GM23338 (cell line): Measurements from ENCODE around the gene GAPDHS. TPM values are rescaled to one million over a fixed set of nuclear protein-coding genes. Genes with fewer than 3 reads are reported as not detected.

Source experiments
- ATAC-seq: fragments of 200-7000 bp; cut with Tn5 transposase; 3 replicates; pipeline ENCODE4 v1.9.1; 2020
- DNase-seq: peaks from one replicate; pipeline ENCODE4 v3.0.0-alpha.2; 2015; ENCODE audit warnings: low spot score
- H2AFZ ChIP-seq: fragments of 200-600 bp; sonication (generic); 2 replicates; pipeline ENCODE4 v1.8.0; 2016; ENCODE audit warnings: antibody characterized with exemption, mild to moderate bottlenecking, moderate library complexity
- H3F3A ChIP-seq: fragments of 200-600 bp; sonication (generic); replicated peaks from 2 replicates; pipeline ENCODE4 v1.8.0; 2017; ENCODE audit warnings: antibody characterized with exemption, mixed run types, low read depth
- H3K27ac ChIP-seq: fragments of 200-600 bp; sonication (generic); 2 replicates; pipeline ENCODE4 v1.6.1; 2016; ENCODE audit warnings: low read depth
- H3K27me3 ChIP-seq: fragments of 200-600 bp; sonication (generic); 2 replicates; pipeline ENCODE4 v1.8.0; 2016; ENCODE audit warnings: mild to moderate bottlenecking, mixed run types, moderate library complexity; ENCODE audit not compliant: insufficient read depth
- H3K36me3 ChIP-seq: fragments of 200-600 bp; sonication (generic); 2 replicates; pipeline ENCODE4 v1.8.0; 2016; ENCODE audit warnings: mild to moderate bottlenecking; ENCODE audit not compliant: insufficient read depth
- H3K4me1 ChIP-seq: fragments of 200-600 bp; sonication (generic); 2 replicates; pipeline ENCODE4 v1.8.0; 2016; ENCODE audit warnings: mild to moderate bottlenecking, moderate library complexity; ENCODE audit not compliant: insufficient read depth
- H3K4me2 ChIP-seq: fragments of 200-600 bp; sonication (generic); 2 replicates; pipeline ENCODE4 v1.7.1; 2017; ENCODE audit warnings: mixed run types
- H3K4me3 ChIP-seq: fragments of 200-600 bp; sonication (generic); 2 replicates; pipeline ENCODE4 v1.6.1; 2016; ENCODE audit warnings: mixed run types
- H3K79me2 ChIP-seq: fragments of 200-600 bp; sonication (generic); replicated peaks from 2 replicates; pipeline ENCODE4 v1.8.0; 2017; ENCODE audit warnings: mild to moderate bottlenecking; ENCODE audit not compliant: insufficient read depth
- H3K9me2 ChIP-seq: fragments of 200-600 bp; sonication (generic); 2 replicates; pipeline ENCODE4 v1.8.0; 2017; ENCODE audit not compliant: insufficient read depth
- H4K20me1 ChIP-seq: fragments of 200-600 bp; sonication (generic); replicated peaks from 2 replicates; pipeline ENCODE4 v1.8.0; 2017; ENCODE audit warnings: mild to moderate bottlenecking; ENCODE audit not compliant: insufficient read depth
- H3K27ac Mint-ChIP-seq: 2 replicates; pipeline ENCODE4 v1.8.0; 2020; ENCODE audit warnings: inconsistent platforms, mild to moderate bottlenecking, moderate library complexity, mixed read lengths
- H3K27me3 Mint-ChIP-seq: 3 replicates; pipeline ENCODE4 v1.8.0; 2022; ENCODE audit warnings: low read depth, mild to moderate bottlenecking, moderate library complexity, mixed read lengths, inconsistent platforms; ENCODE audit not compliant: insufficient read depth, poor library complexity
- H3K36me3 Mint-ChIP-seq: 3 replicates; pipeline ENCODE4 v1.8.0; 2021; ENCODE audit warnings: low read depth, mild to moderate bottlenecking, inconsistent platforms, moderate library complexity, mixed read lengths
- H3K4me1 Mint-ChIP-seq: 3 replicates; pipeline ENCODE4 v1.8.0; 2020; ENCODE audit warnings: mild to moderate bottlenecking, inconsistent platforms, mixed read lengths
- H3K4me3 Mint-ChIP-seq: 3 replicates; pipeline ENCODE4 v1.8.0; 2021; ENCODE audit warnings: moderate library complexity, mild to moderate bottlenecking, inconsistent platforms, mixed read lengths
- H3K9me3 Mint-ChIP-seq: 3 replicates; pipeline ENCODE4 v1.8.0; 2020; ENCODE audit warnings: moderate library complexity, mild to moderate bottlenecking, inconsistent platforms, mixed read lengths
- CREB1 ChIP-seq: fragments of 250-450 bp; sonication (Bioruptor Pico); IDR thresholded peaks from 2 replicates; pipeline ENCODE4 v1.5.0; 2020; ENCODE audit warnings: low read depth, mild to moderate bottlenecking, moderate library complexity
- ETS1 ChIP-seq: IDR thresholded peaks from 2 replicates; pipeline ENCODE4 v1.6.1; 2016; ENCODE audit warnings: antibody characterized with exemption
- EZH2 ChIP-seq: fragments of 200-600 bp; sonication (generic); IDR thresholded peaks from one replicate; pipeline ENCODE4 v1.8.0; 2017; ENCODE audit warnings: antibody characterized with exemption, mild to moderate bottlenecking, low read depth; ENCODE audit not compliant: unreplicated experiment
- EZH2phosphoT487 ChIP-seq: fragments of 200-600 bp; sonication (generic); IDR thresholded peaks from one replicate; pipeline ENCODE4 v1.8.1; 2018; ENCODE audit warnings: antibody characterized with exemption; ENCODE audit not compliant: unreplicated experiment
- JUNB ChIP-seq: IDR thresholded peaks from one replicate; pipeline ENCODE4 v1.6.1; 2016; ENCODE audit warnings: antibody characterized with exemption; ENCODE audit not compliant: unreplicated experiment
- NANOG ChIP-seq: IDR thresholded peaks from 2 replicates; pipeline ENCODE4 v1.6.1; 2016; ENCODE audit warnings: antibody characterized with exemption, borderline replicate concordance
- POLR2AphosphoS5 ChIP-seq: IDR thresholded peaks from 2 replicates; pipeline ENCODE4 v1.6.1; 2016; ENCODE audit warnings: antibody characterized with exemption, low read depth
- STAT1 ChIP-seq: IDR thresholded peaks from one replicate; pipeline ENCODE4 v1.6.1; 2016; ENCODE audit warnings: antibody characterized with exemption; ENCODE audit not compliant: unreplicated experiment
- ZNF114 ChIP-seq: fragments of 250-450 bp; sonication (Bioruptor Pico); IDR thresholded peaks from 2 replicates; pipeline ENCODE4 v1.5.0; 2020; ENCODE audit warnings: mild to moderate bottlenecking, moderate library complexity
- ZNF331 ChIP-seq: fragments of 250-450 bp; sonication (Bioruptor Pico); IDR thresholded peaks from 2 replicates; pipeline ENCODE4 v1.5.0; 2020; ENCODE audit warnings: low read depth, mild to moderate bottlenecking, moderate library complexity
- ZNF462 ChIP-seq: fragments of 250-450 bp; sonication (Bioruptor Pico); IDR thresholded peaks from 2 replicates; pipeline ENCODE4 v1.5.0; 2020; ENCODE audit warnings: mild to moderate bottlenecking, moderate library complexity
- polyA plus RNA-seq: library from polyadenylated mRNA; unstranded; fragments of >200 nt; fragmentation: Nextera tagmentation; extraction: Ambion mirVana; gene quantifications from 2 replicates; pipeline ENCODE4 v1.2.1, GENCODE V29; 2016
- total RNA-seq: library from RNA; depleted of rRNA; stranded (reverse); fragments of >200 nt; shearing (Covaris generic); gene quantifications from 2 replicates; pipeline ENCODE4 v1.2.3, GENCODE V29; 2014

Gene GAPDHS
- total and polyA plus RNA-seq, 2 experiments from 2014 or later = not detected

GRCh38 chr19:35552534-35553384 lies 19.5 kb downstream of the GAPDHS start:
- DNase-seq (no peak), ATAC-seq (no peak)
- Mint-ChIP-seq H3K27me3 (peaks cover 16% of the 10 kb centered on the region), H3K4me3 (no peak overlapping the region; the same call in 2 of the 3 replicates), H3K9me3 (no peaks in the 10 kb centered on the region; the same call in none of the 3 replicates), H3K27ac (no peak overlapping the region), H3K36me3 (peaks cover 17% of the 10 kb centered on the region), H3K4me1 (peaks cover 20% of the 10 kb centered on the region)
- Histone ChIP-seq H4K20me1 (peaks cover 9% of the 10 kb centered on the region), H3K27ac (no peak overlapping the region), H3K79me2 (no peaks in the 10 kb centered on the region), H3K4me2 (no peak overlapping the region), H2AFZ (no peak overlapping the region), H3K27me3 (no peaks in the 10 kb centered on the region), H3K4me1 (peaks cover 4% of the 10 kb centered on the region; the same call in 1 of the 2 replicates), H3F3A (peaks cover 19% of the 10 kb centered on the region; the same call in 1 of the 2 replicates), H3K4me3 (no peak overlapping the region), H3K9me2 (no peaks in the 10 kb centered on the region), H3K36me3 (no peaks in the 10 kb centered on the region)
- no peak for TF ChIP-seq POLR2AphosphoS5

GRCh38 chr19:35553385-35554000 lies 20.2 kb downstream of the GAPDHS start:
- H3K79me2 ChIP-seq = no peaks in the 10 kb centered on the region
- H3K4me3 ChIP-seq = no peak overlapping the region
- Mint-ChIP-seq H3K27ac (no peak overlapping the region), H3K4me3 (no peak overlapping the region; the same call in 2 of the 3 replicates), H3K4me1 (peaks cover 18% of the 10 kb centered on the region), H3K27me3 (peaks cover 19% of the 10 kb centered on the region), H3K9me3 (no peaks in the 10 kb centered on the region; the same call in none of the 3 replicates), H3K36me3 (peaks cover 13% of the 10 kb centered on the region)
- H3K9me2 ChIP-seq = no peaks in the 10 kb centered on the region
- peaks cover 16% of the 10 kb centered on the region; the same call in 1 of the 2 replicates for H3F3A ChIP-seq
- no peaks in the 10 kb centered on the region for H3K27me3 ChIP-seq
- H2AFZ ChIP-seq = no peak overlapping the region
- peaks cover 9% of the 10 kb centered on the region for H4K20me1 ChIP-seq
- H3K4me1 ChIP-seq = peaks cover 4% of the 10 kb centered on the region; the same call in 1 of the 2 replicates
- no peaks in the 10 kb centered on the region for H3K36me3 ChIP-seq
- H3K4me2 ChIP-seq = no peak overlapping the region
- H3K27ac ChIP-seq = no peak overlapping the region
- ATAC-seq (no peak), DNase-seq (no peak)
- TF ChIP-seq JUNB (no peak), EZH2phosphoT487 (no peak), EZH2 (no peak), ETS1 (no peak), ZNF114 (CRISPR knock-in tag) (no peak), ZNF462 (CRISPR knock-in tag) (no peak), CREB1 (no peak), STAT1 (no peak), NANOG (no peak), ZNF331 (CRISPR knock-in tag) (no peak), POLR2AphosphoS5 (no peak)
